GM12872 (cell line): ENCODE results near the gene XIRP2.
A peak's percentile ranks its signal among the peaks of the same experiment; 100 is the strongest.

Experiments used
- CTCF ChIP-seq: IDR thresholded peaks from 3 replicates; pipeline ENCODE4 v1.5.1; 2011; ENCODE audit warnings: low read depth, mild to moderate bottlenecking, low read length, moderate library complexity; ENCODE audit not compliant: insufficient read depth

The XIRP2 gene

GRCh38 chr2:167249197-167249596 lies 360.9 kb downstream of the XIRP2 start:
- TF ChIP-seq CTCF, result no peak

GRCh38 chr2:167253025-167253424 lies 364.7 kb downstream of the XIRP2 start:
- TF ChIP-seq CTCF, result no peak

- TF ChIP-seq CTCF, result no peak
Observed at GRCh38 chr2:167254721-167255120, 366.4 kb downstream of the XIRP2 start.

GRCh38 chr2:167258712-167259111 lies 370.4 kb downstream of the XIRP2 start:
- TF ChIP-seq CTCF, result no peak

- TF ChIP-seq CTCF, result 0 out of 3 replicates have a peak, but pooled peaks have one; percentile 9
Observed at GRCh38 chr2:167264380-167264779, 376.1 kb downstream of the XIRP2 start.

- no peak for TF ChIP-seq CTCF
Observed at GRCh38 chr2:167265004-167265403, 376.7 kb downstream of the XIRP2 start.

GRCh38 chr2:167265722-167266121 lies 377.4 kb downstream of the XIRP2 start:
- TF ChIP-seq CTCF, result no peak

GRCh38 chr2:167271932-167272331 lies 383.7 kb downstream of the XIRP2 start:
- TF ChIP-seq CTCF, result no peak
